Measurements from ENCODE around the gene USHBP1.
A peak's percentile ranks its signal among the peaks of the same experiment; 100 is the strongest.

Gene USHBP1

GRCh38 chr19:17264641-17264979, at the start of gene USHBP1:
TSS of gene USHBP1 (minus strand) at chr19:17264745. CDS start at chr19:17264299, 446 bp downstream.
- DNase-seq (ENCODE audit: low spot score) (no peak), FAIRE-seq (no peak)

- FAIRE-seq (no peak), DNase-seq (ENCODE audit: low spot score) (no peak)
Measured at GRCh38 chr19:17314007-17314593, 49.6 kb upstream of the USHBP1 start.

- no peak for DNase-seq (ENCODE audit: low spot score)
- no peak for FAIRE-seq
Measured at GRCh38 chr19:17312189-17313113, 47.9 kb upstream of the USHBP1 start.

- no peak for FAIRE-seq
- no peak for DNase-seq (ENCODE audit: low spot score)
Measured at GRCh38 chr19:17311455-17312188, 47.1 kb upstream of the USHBP1 start.

- DNase-seq (ENCODE audit: low spot score), result no peak
- no peak for FAIRE-seq
Measured at GRCh38 chr19:17309965-17310461, 45.5 kb upstream of the USHBP1 start.

- peak; percentile 85 for FAIRE-seq
- DNase-seq (ENCODE audit: low spot score), result peak; percentile 91
Measured at GRCh38 chr19:17309198-17309964, 44.8 kb upstream of the USHBP1 start, which contains the start of gene DDA1. TSS of gene DDA1 (plus strand) at chr19:17309563. CDS start at chr19:17309655, 92 bp downstream.

GRCh38 chr19:17307876-17308377, 43.4 kb upstream of the USHBP1 start:
- no peak for DNase-seq (ENCODE audit: low spot score)
- no peak for FAIRE-seq

GRCh38 chr19:17306285-17306714, 41.8 kb upstream of the USHBP1 start:
- FAIRE-seq (no peak), DNase-seq (ENCODE audit: low spot score) (no peak)

- FAIRE-seq, result no peak
- peak; percentile 88 for DNase-seq (ENCODE audit: low spot score)
Measured at GRCh38 chr19:17305517-17306284, 41.2 kb upstream of the USHBP1 start, which contains the start of gene MRPL34. TSS of gene MRPL34 (plus strand) at chr19:17305872. CDS start at chr19:17305893, 21 bp downstream.

- FAIRE-seq (peak; percentile 59), DNase-seq (ENCODE audit: low spot score) (no peak)
Measured at GRCh38 chr19:17305216-17305516, 40.6 kb upstream of the USHBP1 start.

- DNase-seq (ENCODE audit: low spot score), result no peak
- FAIRE-seq, result no peak
Measured at GRCh38 chr19:17304386-17305215, 40.1 kb upstream of the USHBP1 start.

GRCh38 chr19:17303940-17304267, 39.4 kb upstream of the USHBP1 start:
- FAIRE-seq, result no peak
- DNase-seq (ENCODE audit: low spot score), result no peak

GRCh38 chr19:17303167-17303939, 38.8 kb upstream of the USHBP1 start, which contains the start of gene ABHD8:
TSS of gene ABHD8 (minus strand) at chr19:17303425. CDS start at chr19:17301616, 1,809 bp downstream.
- FAIRE-seq, result no peak
- peak; percentile 91 for DNase-seq (ENCODE audit: low spot score)

- no peak for DNase-seq (ENCODE audit: low spot score)
- no peak for FAIRE-seq
Measured at GRCh38 chr19:17302391-17303166, 38.0 kb upstream of the USHBP1 start.

- no peak for FAIRE-seq
- no peak for DNase-seq (ENCODE audit: low spot score)
Measured at GRCh38 chr19:17300992-17301619, 36.6 kb upstream of the USHBP1 start.

- no peak for FAIRE-seq
- DNase-seq (ENCODE audit: low spot score), result no peak
Measured at GRCh38 chr19:17296976-17297375, 32.4 kb upstream of the USHBP1 start.

- FAIRE-seq (no peak), DNase-seq (ENCODE audit: low spot score) (peak; percentile 16)
Measured at GRCh38 chr19:17296273-17296672, 31.7 kb upstream of the USHBP1 start.

Measured in urothelium cell line (cell line).